NOMO-1 treated with dmso at 0.1 percent for 144 hours (cell line): ENCODE results near the gene ZNF581.

Experiments used
- DNase-seq: peaks from one replicate; lab custom pipeline; 2025; ENCODE audit not compliant: unreplicated experiment; lab: John Stamatoyannopoulos, UW

The ZNF581 gene

DNA sequence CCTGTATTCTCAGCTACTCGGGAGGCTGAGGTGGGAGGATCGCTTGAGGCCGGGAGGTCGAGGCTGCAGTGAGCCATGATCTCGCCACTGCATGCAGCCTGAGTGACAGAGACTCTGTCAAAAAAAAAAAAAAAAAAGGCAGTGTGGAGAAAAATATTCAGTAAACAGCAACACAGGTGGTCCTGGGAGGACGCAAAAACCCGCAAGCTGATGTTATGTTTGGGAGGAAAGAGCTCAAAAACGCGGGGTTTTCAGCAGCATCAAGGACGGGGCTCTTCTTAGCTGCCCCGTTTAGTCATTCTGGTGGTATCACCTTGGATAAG, 18.5 kb upstream of the ZNF581 start:
- DNase-seq, result no peak

DNA sequence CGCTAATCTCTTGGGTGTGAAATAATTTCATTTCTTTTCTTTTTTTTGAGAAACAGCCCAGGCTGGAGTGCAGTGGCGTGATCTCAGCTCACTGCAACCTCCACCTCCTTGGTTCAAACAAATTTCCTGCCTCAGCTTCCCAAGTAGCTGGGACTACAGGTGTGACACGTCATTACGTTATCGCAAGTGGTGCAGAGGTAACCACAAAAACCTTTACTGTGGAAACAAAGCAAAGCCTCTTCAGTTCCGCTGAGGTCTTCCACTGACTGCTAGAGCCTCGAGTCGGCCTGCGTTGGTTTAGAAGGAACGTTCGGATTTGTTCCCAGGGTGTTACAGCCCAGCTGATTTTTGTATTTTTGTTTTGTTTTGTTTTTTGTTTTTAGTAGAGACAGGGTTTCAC, 17.1 kb upstream of the ZNF581 start:
- DNase-seq, result no peak

DNA sequence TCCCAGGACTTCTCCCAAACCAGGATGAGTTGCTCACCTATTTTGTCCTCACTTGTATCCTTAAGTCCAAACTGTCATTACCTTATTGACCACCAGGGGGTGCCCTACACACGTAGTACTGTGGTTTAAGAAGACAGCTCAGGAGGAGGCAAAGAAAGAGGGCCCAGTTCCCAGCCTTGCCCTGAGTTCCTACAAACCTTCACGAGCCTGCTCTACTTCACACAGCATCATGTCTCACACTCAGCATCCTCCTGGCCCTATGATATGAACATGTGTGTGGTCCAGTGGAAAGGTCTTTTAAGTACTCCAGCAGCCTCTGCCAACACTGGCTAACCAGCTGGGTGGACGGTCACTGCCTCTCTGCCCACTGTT, 11.0 kb upstream of the ZNF581 start:
- DNase-seq, result peak; percentile 58

DNA sequence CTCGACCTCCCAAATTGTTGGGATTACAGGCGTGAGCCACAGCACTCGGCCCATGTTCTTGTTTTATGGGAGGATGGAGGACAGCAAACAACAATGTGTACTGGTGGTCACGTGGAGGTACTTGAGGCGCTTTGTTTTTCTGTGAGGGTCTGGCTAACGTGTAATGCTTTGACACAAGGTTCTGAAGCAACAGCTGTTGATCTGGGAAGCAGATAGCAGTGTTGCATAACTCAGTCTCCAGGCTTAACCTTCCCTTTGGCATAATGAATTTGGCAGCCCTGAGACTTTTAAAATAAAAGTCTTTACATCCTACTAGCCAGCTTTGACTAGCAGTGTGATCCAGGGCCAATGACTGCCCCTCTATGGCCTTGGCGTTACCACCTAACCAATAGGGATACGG, 9.6 kb upstream of the ZNF581 start:
- DNase-seq, result no peak

DNA sequence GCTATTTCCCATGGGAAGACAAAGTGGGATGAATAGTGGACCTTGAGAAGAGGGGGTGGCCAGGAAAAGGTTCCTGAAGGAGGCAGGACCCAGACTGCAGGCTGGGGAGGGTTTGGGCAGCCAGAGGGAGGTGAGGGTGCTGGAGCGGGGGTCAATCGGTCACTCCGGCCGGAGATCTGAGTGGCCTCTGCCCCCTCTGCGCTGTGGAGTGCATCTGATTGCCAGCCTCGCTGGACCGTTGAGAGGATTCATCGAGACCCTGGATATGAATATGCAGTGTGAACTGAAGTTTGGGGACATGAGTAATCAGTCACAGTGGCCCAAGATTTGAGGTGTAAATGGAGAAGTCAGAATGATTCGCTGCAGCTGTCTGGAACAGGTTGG, 8.1 kb upstream of the ZNF581 start:
- DNase-seq, result no peak

DNA sequence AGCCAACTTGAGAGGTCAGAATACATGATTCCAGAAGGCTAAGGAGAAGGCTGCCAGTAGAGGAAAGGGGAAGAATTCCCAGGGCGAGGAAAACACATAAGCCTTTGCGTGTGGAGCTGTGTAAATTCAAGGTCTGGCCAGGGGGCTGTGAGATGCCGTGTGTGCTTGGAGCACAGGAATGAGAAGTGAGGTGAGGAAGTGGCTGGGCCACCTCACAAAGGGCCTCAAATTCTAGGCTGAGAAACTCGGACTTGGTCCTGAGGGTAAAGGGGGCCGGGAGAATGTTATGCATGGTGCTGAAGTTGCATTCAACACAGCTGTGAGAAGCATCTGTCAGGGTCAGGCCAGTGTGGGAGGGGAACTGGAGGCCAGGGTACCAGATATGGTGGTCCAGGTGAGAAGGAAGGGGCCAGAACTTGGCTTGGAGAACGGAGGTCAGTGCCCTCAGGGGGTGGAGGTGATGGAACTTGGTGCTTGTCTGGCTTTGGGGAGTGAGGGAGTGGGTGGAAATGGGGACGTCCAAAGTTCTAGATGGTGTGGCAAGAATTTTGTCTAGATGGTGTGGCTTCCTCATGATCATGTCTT, 7.5 kb upstream of the ZNF581 start:
- DNase-seq, result no peak

DNA sequence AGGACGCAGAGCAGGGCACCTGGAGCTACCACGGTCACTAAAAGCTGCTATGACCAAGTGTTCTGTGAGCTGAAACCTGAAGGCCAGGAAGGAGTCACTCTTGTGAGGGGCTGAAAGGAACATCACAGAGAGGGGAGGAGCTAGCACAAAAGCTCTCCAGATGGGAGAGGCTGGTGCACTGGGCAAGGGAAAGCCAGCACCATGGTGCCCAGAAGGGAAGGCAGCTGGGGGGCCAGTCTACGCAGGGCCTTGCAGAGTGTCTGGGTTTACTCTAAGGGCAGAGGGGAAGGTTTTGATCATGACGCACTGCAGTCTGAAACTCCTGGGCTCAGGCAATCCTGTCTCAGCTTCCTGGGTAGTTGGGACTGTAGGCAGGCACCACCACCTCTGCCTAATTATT, 6.7 kb upstream of the ZNF581 start:
- DNase-seq, result no peak

DNA sequence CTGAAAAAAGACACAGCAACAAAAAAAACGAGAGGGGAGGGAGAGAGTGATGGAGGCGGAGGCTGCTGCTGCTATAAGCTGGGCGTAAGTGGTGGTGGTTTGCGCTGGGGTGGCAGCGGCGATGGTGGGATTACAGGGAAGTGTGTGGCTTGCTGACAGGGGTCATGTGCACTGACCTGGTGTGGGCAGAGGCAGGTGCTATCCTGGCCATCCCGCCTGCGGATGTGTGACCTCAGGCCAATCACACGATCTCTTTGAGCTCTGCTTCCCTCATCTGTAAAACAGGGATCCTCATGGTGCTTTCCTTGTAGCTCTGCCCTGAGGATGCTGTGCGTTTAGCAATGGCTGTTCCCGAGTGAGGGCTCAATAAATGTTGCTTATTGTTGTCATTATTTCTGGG, 5.9 kb upstream of the ZNF581 start:
- DNase-seq, result no peak

DNA sequence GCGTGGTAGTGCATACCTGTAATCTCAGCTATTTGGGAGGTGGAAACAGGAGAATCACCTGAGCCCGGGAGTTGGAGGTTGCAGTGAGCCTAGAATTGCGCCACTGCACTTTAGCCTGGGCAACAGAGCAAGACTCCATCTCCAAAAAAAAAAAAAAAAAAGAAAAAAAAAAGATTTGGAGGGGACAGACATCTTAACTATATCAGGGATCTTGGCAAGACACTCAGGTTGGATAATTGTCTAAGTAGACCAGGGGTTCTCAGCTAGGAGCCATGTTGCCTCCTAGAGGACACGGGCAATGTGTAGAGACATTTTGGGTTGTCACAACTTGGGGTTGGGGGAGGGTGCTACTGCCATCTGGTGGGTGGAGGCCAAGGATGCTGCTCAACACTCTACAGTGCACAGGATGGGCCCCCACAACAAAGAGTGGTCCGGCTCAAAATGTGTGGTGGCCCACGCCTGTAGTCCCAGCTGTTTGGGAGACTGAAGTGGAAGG, 4.5 kb upstream of the ZNF581 start:
- peak; percentile 22 for DNase-seq

DNA sequence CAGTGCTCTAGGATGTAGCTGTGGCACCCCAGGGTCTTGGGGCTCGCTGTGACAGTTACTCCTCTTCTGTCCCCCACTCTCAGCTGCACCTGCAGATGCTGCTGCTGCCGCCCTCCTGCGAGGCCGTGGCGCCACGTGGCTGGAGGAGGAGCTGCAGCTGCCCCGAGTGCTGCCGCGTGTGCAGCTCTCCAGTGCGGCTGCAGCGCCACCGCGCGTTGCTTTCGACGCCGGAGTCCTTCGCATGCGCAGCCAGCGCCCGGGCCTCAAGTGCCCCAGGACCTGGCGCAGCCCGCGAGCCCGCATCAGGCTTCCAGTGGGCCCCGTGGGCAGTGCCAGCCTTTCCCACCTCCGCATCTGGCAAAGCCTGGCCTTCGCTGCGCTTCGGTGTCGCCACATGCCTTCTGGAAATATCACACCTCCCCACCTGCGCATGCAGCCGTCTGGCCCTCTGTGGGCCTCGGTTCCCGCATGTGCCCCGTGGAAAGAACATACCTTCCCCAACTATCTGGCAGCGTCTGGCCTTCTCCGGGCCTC, 3.3 kb upstream of the ZNF581 start:
- DNase-seq, result no peak

DNA sequence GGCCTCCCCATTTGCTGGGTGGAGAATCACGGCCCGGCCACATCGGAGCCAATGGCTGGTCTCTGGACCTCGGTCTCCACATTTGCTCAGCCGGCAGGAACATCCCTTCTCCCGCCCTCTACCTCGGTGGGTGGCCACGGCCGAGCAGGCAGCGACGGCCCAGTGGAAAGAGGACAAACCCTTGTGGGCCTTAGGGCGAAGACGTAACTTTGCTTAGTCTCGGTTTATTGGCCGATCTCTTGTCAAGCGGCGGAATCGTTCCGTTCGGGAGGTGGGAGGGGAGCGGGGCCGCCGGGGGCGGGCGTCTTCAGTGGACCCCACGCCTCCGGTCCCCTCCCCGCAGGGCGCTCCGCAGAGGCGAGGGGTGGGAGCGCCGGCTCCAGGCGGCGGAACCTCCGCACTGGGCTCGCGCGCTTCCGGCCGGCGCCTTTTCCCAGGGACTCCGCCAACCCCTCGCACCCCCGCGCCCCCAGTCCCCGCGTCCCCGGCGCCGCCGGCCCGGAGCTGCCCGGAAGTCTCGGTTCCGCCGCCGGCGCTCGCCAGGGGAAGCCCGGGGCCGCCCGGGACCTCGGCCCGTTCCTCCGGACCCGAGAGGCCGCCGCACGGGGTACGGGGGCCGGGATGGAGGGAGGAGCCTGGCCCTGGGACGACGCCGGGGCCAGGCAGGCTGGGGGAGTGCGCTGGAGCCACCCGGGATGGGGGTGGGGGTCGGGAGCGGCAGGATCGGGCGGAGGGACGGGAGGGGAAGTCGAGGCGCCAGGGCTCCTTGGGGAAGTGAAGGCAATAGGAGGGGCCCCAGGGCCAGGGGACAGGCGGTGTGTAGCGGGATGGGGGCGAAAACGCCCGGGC, 2.6 kb upstream of the ZNF581 start, which contains the start of gene ZNF580:
ZNF580 (plus strand) TSS at position 426 of the 849 bp plus-strand sequence. CDS start 1,507 bp downstream, outside the sequence.
- DNase-seq, result no peak

DNA sequence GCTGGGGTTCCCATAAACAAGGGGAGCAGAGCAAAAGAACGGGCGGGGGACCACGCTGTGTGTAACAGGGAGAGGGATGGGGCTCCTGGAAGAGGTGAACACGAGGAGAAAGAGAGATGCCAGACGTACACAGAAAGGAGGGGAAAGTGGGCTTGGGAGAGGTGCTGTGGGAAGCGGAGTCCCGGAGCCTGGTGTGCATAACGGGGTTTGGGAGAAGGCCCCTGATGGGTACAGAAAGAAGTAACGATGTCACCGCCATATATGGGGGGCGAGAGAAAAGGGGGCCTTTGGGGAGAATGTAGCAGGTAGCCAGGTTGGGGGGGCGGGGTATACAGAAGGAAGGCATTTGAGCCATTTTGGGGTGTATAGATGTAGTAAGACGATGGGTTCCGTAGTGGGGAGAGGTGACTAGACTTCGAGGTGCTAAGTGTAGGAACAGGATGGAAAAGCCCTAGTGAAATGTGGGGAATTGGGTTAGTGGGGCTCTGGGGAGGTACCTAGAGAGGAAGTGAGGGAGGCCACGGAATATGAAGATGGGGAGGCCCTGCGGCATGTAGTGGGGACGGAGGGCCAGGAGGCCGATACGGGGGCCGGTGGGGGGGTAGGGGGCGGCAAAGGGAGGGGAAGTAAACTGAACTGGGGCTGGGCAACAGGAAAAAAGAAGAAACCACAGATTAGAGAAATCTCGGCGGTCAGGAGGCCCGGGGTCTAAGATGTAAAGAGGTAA, 1.9 kb upstream of the ZNF581 start:
- DNase-seq, result no peak

DNA sequence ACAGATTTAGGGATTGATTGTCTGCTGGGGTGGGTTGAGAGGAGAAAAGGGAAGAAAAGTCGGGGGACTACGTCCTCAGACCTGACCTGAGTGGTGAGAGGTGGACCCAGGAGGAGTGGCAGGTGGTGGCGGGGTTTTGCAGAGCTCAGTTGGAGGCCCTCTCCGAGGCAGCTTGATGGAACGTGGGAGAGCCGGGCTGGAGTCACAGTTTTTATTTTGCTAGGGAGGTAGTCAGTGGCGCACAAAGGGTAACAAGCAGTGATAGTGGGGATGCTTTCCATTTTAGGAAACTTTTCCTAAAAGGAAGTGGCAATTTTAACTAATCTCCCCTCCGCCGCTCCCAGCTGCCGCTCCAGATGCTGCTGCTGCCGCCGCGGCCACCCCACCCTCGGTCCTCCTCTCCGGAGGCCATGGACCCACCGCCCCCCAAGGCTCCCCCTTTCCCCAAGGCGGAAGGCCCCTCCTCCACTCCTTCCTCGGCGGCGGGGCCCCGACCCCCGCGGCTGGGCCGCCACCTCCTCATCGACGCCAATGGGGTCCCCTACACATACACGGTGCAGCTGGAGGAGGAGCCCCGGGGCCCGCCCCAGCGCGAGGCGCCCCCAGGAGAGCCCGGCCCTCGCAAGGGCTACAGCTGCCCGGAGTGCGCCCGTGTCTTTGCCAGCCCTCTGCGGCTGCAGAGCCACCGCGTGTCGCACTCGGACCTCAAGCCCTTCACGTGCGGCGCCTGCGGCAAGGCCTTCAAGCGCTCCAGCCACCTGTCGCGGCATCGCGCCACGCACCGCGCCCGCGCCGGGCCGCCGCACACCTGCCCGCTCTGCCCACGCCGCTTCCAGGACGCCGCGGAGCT, 1.1 kb upstream of the ZNF581 start:
- DNase-seq, result no peak

DNA sequence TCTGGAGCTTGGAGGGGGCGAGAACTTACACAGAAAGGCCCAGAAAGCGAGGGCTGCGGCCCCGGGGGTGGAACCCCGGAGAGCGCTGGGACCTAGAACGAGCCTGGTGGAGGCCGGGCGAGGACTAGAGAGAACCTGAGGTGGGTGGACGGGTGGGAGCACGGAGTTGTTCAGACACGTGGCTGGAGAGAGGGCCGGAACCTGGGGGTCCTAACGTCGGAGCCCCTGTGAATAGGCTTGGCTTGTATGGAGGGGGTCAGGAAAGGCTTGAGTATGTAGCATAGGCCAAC, 383 bp downstream of the ZNF581 start:
- DNase-seq, result no peak

DNA sequence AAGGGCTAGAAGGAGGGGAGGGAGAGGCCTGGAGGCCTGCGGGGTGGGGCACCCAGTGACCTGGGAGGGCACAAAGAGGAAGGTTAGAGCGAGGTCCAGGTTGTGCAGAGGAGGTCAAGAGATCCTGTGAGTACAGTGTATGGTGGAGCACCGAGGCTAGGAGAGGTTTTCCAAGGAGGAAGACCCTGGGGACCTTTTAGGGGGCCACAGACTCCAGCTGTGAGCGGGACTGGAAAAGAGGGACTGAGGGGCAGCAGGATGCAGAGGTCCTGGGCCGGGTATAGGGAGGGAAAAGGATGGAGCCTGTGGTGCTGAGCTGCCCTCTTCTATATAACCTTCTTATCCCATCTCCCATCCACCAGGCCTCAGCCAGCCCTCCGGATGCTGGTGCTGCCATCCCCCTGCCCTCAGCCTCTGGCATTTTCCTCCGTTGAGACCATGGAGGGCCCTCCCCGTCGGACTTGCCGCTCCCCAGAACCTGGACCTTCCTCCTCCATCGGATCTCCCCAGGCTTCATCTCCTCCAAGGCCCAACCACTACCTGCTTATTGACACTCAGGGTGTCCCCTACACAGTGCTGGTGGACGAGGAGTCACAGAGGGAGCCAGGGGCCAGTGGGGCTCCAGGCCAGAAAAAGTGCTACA, 863 bp downstream of the ZNF581 start:
- DNase-seq, result no peak

DNA sequence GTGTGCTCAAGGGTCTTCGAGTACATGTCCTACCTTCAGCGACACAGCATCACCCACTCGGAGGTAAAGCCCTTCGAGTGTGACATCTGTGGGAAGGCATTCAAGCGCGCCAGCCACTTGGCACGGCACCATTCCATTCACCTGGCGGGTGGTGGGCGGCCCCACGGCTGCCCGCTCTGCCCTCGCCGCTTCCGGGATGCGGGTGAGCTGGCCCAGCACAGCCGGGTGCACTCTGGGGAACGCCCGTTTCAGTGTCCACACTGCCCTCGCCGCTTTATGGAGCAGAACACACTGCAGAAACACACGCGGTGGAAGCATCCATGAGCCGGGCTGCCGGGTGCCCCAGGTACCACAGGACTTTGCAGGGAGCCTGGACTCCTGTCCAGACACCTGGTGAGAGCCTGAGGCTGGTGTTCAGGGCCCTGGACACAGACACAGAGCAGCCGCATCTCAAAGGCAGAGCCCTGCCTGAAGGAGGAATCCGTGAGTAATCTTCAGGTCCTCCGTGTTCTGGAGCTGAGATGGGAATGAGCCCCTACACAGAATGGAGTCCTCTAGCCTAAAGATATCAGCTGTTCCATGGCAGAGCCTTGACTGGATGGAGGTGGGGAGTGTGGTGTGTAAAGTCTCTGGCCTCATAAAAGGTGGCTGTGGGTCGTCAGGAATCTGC, 1.5 kb downstream of the ZNF581 start:
- no peak for DNase-seq

DNA sequence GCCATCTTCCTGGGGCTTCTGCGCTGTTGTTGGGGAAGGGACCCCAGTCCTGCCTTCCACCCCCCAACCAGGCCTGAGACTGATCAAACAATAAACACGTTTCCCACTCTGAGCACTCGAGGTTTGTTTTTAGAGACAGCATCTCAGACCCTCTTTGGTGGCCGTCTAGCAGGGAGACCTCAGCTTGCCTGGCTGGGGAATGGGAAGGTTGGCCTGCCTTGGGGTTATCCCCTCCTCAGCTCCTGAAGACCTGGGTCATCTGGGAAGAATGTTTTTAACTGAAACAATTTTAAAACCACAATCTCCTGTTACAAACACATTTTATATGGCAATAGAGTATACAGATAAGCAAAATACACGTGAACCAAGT, 2.0 kb downstream of the ZNF581 start:
- no peak for DNase-seq

DNA sequence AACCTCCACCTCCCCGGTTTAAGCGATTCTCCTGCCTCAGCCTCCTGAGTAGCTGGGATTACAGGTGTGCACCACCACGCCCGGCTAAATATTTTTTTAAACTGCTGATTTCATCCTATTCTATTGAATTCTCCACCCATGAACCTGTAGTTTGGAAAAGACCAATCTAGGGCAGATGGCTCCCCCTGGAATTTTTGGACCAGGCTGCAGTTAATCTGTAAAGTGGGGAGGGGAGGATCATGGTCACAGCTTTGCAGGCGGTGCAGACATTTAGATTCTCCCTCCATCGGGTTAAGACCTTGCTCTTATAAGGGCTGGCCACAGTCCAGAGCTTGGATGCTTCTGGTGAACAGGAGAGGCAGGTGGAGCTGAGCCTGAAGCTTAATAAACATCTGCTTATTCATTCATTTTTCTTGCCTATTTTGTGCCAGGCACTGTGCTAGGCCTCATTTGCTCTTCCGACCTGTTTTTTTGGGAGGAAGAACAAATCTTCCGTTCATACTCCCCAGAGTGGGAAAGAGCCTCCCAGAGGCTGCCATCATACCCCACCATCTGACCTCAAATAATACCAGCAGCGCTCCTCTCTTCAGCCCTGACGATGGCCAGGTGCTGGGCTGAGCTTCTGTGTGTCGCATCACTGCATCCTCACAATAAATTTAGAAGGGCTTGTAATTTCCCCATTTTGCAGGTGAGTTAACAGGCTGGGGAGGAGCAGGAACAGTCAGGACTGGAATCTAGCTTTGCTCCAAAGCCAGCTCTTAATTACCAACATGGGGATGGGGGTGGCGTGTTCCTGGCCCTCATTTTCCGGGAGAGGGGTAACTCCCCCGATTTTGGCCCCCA, 3.7 kb downstream of the ZNF581 start:
- no peak for DNase-seq
